Measurements from ENCODE around the gene TAX1BP1.
"Not testable (repeated sequence)": the region's sequence is repeated elsewhere in the genome, so short reads cannot be mapped to it uniquely, and the experiment has no call there.

Gene TAX1BP1

DNA sequence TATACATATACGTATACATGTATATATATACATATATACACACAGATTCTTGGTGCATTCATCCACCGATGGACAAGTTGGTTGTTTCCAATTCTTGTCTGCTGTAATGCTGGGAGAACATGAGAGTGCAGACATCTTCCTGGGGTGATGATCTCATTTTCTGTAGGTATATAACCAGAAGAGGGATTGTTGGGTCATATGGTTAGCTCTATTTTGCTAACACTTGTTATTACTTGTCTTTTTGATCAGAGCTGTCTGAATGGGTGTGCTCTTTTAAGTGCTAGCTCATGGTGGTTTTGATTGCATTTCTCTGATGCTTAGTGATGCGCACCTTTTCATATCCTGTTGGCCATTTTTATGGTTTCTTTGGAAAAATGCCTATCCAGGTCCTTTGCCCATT, 106.4 kb downstream of the TAX1BP1 start:
- no peak for DNase-seq

DNA sequence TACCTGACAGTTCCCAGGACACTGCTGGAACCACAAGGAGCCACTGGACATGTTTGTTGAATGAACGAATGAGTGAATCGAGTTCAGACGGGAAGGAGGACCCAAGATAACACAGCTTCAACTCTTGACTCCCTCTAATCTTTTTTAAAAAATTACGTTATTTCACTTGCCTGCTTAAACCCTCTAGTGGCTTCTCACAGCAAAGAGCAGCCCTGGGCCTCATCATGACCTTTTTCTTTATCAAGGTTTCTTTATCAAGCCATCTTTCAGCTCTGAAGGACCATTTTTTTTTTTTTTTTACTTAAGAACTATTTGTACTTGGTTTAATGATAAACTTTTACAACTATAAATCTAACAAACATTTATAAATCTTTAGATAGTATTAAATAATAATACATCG, 110.6 kb downstream of the TAX1BP1 start:
- DNase-seq, result no peak

DNA sequence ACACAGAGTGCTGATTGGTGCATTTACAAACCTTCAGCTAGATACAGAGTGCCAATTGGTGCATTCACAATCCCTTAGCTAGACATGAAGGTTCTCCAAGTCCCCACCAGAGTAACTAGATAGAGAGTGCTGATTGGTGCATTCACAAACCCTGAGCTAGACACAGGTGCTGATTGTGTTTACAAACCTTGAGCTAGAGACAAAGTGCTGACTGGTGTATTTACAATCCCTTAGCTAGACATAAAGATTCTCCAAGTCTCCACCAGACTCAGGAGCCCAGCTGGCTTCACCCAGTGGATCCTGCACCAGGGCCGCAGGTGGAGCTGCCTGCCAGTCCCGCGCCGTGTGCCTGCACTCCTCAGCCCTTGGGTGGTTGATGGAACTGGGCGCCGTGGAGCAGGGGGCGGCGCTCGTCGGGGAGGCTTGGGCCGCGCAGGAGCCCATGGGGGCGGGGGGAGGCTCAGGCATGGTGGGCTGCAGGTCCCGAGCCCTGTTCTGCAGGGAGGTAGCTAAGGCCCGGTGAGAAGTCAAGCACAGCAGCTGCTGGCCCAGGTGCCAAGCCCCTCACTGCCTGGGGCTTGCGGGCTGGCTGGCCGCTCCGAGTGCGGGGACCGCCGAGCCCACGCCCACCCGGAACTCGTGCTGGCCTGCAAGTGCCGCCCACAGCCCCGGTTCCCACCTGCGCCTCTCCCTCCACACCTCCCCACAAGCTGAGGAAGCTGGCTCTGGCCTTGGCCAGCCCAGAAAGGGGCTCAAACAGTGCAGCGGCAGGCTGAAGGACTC, 116.9 kb downstream of the TAX1BP1 start:
- DNase-seq, result not testable (repeated sequence)

DNA sequence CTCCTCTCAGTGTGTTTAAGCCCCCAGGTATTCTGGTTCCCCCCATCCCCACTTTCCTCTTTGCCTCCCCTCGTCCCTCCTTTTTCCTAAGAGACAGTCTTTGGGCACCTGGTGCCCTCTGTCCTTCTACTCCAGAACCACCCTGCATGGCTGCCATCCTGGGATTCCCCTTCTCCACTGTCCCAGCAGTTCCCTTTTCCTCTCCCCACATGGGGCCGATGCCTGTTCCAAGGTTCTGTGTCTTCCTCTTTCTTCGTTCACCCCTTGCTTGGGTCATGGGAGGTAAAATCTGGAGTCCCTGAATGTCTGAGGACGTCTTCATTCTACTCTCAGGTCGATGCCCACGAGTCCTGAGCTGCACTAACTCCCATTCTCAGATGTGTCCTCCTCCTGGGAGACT, 120.8 kb downstream of the TAX1BP1 start:
- DNase-seq, result no peak

DNA sequence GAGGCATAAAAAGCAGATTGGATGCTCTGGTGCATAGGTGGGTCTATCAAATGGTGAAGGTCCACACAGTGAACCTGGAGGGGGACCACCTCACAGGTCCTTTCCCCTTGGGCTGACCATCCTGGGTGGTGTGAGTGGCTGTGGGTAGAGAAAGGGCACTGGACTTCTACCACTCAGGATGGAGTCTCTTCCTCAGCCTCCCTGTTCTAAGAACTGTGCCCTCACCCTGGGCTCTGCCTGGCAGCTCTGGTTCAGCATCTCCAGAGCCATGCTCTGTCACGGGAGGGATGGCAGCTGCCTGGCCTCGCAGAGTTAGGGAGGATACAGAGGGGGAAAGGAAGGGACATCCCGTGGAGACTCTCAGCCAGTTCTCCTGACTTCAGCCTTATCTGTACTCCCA, 121.8 kb downstream of the TAX1BP1 start:
- no peak for DNase-seq

DNA sequence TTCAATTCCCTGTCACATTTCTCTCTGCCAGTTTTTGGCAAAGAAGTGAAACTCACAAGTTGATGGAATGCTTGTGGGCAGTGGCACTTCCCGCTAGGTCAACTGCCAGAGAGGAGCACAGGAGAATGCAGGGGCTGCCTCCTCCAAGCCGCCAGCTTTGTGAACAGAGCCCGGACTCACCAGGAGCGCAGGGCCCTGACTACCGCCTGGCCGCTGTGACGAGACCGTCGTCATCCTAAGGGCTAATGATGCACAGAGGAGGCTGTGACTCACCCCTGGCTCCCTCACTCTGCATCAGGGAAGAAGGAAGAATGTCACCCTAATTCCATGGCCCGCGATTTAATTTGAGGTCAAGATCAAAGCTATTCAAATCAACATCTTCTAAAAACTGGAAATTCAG, 123.9 kb downstream of the TAX1BP1 start:
- DNase-seq, result no peak

DNA sequence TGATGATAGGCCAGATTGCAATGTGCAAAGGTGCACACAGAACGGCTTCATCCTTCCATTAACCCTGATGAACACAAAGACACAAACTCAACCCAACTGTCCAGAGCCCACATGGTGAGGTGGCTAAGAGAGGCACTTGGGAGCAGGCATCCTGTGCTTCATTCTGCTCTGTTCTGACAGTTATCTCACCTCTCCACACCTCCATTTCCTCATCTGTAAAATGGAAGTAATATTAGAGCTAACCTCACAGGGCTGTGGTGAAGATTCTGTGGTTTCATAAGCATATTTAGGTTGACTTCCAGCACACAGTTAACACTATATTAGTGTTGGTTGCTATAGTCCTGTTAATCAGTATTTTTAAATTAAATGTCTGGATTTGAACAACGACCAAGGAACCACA, 126.3 kb downstream of the TAX1BP1 start:
- no peak for DNase-seq

DNA sequence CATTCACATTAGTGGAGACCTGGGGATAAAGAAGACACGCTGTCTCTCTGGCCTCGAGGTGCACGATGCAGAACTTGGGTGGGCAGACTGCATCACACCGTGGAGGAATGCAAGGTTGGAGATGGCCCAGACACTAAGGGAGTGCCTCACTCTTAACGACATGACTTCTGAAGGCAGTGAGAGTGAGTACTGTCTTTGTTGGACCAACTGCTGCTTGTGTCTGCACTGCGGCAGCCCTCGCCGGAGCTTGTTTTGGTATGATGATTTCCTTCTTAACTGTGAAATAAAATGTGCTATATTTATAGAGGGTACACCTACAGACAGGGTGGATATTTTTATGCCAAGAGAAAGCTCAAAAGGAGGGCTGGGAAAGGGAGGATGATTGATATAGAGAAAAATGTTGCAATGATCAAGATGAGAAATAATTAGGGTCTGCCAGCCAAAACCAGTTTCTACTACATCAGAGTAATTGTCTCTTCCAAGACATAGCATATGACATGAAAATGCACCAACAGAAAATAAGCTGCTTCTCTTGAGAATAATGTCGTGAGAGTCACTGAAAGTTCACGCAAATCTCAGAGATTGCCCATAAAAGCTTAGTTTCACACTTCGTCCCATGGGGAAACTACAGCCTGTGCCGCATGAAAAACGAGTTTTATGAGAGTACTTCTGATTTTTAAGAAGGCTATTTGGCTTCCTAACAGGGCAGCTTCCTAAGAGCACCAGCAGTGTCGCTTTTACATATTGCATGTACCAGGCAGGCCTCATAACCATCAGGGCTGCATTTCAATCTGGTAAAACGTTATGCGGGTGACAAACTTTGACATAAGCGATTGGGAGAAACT, 127.1 kb downstream of the TAX1BP1 start:
- DNase-seq, result no peak

DNA sequence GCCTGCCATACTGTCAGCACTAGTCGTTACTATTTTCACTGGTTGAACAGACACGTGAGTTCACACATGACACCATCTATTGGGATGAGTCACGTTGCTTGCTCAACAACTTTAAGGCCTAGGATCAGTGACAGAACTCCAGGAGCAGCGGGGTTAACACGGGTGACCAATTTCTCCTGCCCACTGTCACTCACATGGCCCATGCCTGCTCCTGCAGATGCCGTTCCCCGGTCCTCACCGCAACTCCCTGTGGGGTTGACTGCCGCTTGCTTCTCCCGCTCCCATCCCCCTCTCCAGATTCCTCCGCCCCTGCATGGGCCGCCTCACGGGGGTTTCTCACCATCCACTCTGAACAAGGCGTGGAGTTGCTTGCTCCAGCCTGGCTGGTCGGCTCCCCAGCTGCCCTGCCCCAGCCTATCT, 128.2 kb downstream of the TAX1BP1 start:
- DNase-seq, result no peak

DNA sequence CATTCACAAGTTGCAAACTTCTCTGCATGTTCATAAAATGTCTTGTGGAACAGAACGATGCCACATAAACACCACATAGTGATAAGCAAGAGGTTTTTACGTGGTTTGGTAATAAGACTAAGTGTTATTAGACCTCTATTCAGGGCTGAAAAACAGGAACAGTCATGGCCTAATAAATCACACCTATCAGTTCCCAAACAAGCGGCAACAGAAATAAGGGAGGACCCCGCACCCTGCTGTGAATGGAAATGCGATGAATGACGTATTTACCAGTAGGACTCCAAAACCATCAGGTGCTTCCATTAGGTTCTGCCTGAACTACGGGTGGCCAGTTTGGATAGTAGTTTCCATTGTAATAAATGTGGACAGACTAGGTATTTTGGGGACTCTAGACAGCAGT, 129.1 kb downstream of the TAX1BP1 start:
- DNase-seq, result no peak

DNA sequence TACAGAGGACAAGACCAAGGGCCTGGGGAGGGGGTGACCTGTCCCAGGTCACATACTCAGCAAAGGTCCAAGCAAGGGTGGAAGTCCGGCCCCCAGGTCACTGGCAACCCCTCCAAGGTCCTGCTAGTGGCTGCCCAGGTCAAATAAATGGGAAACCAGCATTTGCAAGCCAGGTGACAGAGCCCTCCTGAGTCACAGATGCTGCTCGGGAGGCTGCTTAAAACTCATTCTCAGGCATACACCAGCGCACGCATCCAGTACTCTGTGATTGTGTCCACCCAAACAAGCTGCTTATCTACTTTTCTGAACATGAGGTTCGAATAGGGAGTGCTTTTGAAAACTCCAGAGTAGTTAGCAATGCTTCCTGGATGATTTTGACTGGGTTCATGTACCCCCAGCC, 130.6 kb downstream of the TAX1BP1 start:
- no peak for DNase-seq

DNA sequence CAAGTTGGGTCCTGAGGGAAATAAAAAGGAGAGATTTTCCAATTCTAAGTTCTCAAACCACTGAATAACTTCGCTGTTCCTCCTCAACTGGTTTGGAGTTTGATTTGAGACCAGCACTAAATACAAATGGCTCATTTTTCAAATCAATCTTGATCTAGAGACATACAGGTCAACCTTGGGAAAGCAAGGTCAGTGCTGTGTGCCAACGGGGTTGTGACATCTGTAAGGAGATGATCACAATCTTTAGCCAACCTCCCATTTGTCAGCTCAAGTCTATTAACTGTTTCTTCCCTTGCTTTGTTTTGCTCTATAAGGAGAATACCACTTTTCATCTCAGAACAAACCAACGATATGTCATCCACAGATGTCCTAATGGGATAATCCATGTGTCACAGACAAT, 131.1 kb downstream of the TAX1BP1 start:
- DNase-seq, result no peak

DNA sequence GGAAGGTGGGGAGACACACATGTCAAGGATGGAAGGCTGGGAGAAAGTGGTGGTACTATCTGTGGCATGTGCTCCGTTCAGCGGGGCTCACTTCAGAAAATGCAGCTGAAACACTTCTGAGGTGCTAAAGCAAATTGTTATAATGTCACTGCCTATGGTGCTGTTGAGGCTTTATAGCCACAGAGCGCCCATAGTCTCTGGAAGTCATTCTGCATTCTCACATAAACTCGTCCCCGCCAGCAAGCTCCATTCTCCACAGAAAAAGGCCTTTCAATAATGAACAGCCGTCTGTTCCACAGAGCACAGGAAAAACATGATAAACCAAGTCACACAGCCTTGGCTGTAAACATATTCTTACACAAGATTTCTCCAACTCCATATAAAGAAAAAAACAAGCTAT, 131.9 kb downstream of the TAX1BP1 start:
- no peak for DNase-seq

DNA sequence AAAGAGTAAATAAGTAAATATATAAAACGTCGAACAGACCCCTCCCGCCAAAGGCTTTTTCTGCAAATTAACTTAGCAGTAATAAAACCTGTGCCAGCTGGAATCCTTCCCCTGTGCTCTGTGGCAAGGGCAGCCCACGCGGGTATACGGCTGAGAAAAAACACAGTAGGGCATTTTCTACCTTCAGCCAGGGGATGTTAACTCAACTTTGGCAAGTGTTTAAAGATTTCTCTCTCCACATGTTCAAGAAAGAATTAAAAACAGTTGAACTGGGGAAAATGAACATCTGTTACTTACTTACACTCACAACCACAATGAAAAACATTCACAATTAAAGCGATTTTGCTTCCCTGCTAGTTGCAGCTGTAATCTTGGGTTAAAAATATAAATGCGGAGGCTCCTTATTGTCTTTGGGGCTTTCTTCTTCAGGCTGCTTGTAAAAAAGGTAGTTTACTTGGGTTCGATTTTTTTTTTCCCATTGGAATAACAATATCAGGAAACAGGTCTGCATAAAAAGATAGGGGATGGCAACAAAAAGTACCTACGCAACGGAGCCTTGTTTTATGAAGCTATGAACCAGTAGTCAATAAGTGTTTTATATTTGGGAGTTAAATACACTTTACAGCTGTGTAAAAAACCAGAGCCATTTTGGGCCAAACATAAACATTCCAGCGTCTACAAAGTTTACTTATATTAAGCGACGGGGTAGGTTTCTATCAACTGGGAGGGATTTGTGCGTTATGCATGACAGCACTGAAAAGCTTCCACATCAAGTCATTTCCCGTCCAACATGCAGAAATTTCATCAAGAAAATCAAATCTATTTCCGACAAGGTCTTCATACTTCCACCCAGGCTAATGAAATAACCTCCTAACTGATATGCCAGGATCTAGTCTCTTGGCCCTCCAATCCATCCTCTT, 132.7 kb downstream of the TAX1BP1 start:
- DNase-seq, result no peak

DNA sequence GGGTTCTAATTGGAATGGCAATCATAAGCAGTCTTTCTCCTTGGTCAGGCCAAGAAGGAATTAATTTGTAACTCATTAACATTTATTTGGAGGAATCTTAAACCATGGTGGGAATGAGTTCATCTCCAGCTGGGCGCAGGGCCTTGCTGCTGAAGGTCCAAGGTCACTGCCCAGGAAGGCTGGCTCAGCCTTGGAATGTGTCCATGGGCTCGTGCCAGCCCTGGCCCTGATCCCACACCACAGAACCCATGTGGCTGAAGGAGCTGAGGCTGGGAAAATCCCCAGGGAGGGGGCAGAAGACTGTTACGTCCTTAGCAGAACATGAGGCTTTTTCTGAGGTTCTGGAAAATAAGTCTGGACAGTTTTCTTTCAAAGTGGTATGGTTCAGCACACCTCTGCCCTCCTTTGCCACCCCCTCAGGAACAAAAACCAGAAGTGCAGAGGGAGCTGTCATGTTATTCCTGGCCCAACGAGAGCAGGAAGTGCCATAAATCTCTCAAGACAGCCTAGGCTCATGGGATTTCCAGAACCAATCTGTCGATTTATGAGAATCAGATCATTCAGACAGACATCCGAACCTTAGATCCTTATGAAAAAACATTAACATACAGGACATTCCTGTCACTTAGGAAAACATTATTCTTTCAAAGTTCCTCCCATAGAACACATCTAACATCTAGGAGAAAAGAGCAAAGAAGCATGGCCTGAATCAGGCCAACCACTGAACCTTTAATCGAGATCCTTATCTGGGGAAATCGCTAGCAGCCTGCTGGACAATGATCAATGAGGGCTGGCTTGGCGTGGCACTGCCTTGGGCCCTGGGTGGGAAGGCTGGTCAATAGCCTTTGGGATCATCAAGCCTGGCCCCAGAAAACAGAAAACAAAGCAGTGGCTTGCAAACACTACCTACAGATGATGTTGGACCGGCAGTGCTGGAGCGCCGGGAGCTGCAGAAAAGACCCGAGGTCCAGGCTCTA, 134.3 kb downstream of the TAX1BP1 start:
- no peak for DNase-seq

DNA sequence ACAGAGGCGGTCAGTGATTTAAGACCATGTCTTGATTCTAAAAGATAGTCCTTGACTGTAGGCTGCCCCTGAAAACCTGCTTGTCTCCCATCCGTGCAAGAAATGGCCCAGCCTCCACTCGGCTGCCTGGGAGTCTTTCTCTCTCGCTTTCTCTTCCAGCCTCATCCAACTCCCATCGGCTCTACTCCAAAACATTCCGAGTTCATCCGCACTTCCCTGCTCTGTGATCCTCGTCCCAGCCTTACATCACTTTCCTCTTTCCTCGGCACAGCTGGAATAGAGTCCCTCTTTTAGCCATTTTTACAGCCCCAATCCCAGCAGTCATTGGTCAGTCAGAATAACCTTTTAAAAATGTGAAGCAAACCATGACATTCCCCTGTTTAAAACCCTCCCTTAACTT, 135.1 kb downstream of the TAX1BP1 start:
- DNase-seq, result no peak

DNA sequence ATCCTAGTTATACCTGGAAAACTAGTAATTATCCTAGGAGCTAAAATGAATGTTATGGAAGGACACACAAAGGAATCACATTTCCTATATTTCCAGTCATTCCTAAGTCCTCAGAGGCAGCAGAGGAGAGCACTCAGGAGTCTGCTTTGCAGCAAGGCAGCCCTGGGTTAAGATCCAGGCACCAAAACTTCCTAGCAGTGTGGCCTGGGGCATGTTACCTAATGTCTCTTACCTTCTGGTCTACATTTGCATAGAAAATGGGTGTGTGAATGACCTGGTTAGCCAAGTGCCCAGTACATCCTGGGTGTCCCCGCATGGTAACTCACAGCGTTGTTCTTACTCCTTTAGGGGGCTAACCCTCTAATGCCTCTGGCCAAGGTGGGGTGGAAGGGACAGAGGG, 135.9 kb downstream of the TAX1BP1 start:
- no peak for DNase-seq

DNA sequence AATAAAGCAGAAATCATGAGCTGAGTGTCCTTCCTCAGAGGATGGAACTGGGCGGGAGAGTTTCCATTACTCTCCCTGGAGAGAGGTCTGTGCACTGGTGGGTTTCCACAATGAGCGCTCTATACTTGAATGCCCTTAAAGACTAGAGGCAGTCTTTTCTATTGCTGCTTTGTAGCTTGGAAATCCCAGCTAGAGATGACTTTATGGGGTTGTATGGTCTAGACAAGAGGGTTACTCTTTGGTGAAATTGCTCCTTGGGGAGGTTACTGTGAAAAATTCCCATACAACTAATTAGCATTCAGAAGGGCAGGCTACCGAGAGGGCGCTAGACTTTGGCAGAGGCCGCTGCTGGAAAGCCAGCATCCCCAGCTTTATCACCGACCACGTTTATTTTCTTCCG, 136.8 kb downstream of the TAX1BP1 start:
- no peak for DNase-seq

Measured in activated effector memory CD4-positive, alpha-beta T cell treated with Interleukin-2 at 50 U/mL for 16 hours (primary cell).